Measurements from ENCODE around the gene CXorf38.
"Not testable (repeated sequence)": the region's sequence is repeated elsewhere in the genome, so short reads cannot be mapped to it uniquely, and the experiment has no call there.

Gene CXorf38

DNA sequence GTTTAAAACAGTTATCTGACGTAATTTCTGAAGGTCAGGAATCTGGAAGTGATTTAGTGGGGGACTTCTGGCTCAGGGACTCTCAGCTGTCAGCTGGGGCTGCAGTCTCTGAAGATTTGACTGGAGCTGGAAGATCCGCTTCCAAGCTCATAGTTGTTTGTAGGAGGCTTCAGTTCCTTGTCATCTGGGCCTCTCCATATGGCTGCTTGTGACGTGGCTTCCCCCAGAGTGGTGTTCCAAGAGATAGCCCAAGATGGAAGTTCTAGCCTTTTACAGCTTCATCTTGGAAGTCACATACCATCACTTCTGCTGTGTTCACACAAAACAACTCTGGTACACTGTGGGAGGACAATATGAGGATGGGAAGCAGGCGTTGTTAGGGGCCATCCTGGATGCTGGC is 22.1 kb downstream of the CXorf38 start:
- DNase-seq = no peak

DNA sequence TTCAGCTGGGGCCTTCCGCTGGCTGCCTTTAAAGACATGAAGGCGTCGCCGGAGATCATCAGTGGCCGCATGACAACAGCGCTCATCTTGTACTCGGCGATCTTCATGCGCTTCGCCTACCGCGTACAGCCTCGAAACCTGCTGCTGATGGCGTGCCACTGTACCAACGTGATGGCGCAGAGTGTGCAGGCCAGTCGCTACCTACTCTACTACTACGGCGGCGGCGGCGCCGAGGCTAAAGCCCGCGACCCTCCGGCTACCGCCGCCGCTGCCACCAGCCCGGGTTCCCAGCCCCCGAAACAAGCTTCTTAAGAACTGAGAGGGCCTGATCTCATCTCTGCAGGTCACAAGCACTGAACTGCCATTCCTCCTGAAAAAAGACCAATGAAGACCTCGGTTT is 23.7 kb downstream of the CXorf38 start:
- no peak for DNase-seq

DNA sequence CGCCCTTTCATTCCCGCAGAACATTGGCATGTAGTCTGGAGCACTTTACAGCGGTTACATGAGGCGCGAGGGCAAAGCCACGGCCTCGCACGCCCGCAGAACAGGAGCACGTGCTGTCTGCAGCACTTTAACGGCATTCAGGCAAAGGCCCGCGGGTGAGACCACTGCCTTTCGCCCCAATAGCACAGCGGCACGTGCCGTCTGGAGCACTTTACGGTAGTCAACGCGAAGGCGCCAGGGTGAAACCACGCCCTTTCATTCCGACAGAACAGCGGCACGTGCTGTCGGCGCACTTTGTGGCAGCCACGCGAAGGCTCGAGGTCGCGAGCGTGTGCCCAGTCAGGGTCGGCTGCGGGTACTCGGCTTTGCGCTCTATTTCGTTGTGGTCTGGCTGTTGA is 24.2 kb downstream of the CXorf38 start, which contains the start of gene MPC1L:
Gene MPC1L (plus strand): TSS at position 290 of the 398 bp plus-strand sequence. CDS start 138 bp downstream, outside the sequence.
- DNase-seq = no peak

DNA sequence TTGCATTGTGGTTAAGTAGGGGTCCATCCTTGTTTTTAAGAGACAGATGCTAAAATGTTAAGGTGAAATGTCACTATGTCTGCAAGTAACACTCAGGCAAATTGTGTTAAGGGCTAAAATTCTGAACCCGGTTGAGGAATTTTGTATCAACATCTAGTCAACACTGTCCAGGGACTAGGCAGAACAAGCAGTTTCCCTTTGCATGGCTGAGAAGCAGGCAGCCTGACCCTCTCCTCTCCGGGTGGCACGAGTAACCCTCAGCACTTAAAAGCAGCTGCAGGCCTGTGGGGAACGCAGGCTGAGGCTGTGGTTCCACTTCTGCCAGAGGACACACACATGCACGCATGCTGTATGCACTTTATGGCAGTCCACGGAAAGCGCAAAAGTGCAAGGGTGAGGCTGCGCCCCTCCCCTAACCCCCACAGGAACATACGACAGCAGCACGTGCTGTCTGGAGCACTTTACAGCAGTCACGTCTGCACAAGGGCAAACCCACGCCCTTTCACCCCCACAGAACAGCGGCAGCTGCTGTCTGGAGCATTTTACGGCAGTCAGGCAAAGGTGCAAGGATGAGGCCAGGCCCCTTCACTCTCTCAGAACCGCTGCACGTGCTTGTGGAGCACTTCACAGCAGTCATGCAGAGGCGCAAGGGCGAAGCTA is 24.8 kb downstream of the CXorf38 start:
- no peak for DNase-seq

DNA sequence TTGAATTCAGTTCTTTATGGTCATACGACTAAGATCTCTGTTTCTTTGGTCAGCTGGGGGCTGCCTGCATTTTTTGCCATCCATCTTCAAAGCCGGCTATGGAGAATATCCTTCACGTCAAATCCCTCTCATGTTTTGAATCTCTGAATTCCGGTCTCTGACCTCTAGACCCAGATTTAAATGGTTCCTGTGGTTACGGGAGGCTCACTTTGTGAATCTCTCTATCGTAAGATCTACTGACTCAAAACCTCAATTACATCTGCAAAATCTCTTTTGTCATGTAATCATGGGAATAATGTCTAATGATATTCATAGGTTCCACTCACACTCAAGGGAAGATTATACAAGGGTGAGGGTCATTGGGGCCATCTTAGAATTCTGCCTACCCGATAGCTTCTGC is 29.8 kb downstream of the CXorf38 start:
- no peak for DNase-seq

DNA sequence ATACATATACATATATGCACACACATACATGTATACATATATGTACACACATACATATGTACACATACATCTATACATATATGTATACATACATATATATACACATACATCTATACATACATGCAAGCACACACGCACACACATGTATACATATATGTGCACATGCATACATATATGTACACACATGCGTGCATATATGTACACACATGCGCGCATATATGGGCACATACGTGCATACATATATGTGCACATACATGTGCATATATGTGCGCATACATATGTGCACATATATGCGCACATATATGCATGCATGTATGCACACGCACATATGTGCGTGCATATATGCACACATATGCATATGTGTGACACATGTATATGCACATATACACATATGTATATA is 31.4 kb downstream of the CXorf38 start:
- no peak for DNase-seq

DNA sequence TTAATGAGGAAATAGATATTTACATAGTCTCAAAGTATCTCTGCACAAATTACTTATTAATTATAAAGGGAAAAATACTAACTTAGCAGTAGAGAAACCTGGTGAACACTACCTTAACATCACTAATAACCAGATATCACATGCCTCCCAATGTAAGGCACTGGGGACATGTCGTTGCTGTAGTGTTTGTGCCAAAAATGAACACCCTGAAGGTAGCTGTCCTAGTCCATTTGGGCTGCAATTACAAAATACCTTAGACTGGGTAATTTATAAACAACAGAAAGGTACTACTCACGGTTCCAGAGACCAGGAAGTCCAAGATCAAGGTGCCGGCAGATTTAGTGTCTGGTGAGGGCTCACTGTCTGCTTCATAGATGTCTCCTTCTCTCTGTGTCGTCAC is 34.9 kb downstream of the CXorf38 start:
- DNase-seq = no peak

DNA sequence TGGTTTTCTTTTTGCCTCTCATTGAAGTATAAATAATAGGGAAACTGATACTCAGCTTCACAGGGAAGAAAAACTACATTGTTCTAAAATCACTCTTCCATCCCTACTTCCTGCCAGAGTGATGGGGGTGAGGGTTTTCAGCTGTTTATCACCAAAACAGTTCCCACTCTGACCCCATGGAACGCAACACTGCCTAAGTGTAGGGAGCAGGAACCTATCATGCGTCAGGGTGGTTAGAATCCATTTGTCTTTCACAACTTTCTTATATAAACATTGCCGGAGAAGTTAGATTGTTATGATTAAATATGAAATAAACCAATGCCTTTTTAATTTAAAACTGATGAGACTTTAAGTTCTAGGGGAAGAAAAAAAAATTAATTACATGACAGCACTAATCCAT is 40.0 kb downstream of the CXorf38 start:
- no peak for DNase-seq

DNA sequence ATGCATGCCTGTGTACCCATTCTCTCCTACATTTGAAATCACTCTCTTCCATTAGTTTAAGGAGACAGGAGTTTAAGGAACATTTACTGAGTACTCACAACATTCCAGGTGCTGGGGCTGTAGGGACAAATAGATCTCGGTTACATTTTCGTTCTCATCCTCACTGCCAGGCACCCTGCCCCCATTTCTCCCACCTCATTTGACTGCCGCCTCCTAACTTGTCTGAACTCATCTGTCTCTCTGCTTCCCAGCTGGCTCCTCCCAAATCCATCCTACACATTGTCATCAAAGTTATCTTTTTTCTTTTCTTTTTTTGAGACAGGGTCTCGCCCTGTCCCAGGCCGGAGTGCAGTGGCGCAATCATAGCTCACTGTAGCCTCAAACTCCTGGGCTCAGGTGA is 43.9 kb downstream of the CXorf38 start:
- DNase-seq = no peak

DNA sequence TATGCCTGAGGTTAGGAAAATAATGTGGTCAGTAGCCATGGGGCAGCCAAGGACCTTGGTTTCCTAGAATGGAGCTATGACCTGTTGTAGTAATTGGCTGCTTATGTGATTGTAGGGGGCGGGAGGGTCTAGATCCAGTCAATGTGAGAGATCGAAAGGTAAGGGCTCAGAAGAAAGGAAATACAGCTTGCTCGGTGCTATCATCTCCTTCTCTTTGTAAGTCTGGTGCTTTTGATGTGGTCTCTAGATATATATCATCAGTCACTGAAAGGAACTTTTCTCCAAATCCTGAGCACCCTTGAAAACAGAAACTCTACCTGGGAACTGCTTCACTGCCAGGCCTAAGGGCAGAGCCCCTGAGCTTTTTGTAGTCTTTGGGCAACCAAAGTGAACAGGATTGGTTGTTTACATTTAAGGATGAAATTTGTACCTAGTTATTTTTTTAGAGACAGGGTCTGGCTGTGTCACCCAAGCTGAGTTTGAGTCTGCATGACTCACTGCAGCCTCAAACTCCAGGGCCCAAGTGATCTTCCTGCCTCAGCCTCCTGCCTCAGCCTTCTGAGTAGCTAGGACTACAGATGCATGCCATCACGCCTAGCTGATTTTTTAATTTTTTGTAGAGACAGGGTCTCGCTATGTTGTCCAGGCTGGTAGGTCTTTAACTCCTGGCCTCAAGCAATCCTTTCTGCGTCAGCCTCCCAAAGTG is 57.6 kb downstream of the CXorf38 start:
- not testable (repeated sequence) for DNase-seq

DNA sequence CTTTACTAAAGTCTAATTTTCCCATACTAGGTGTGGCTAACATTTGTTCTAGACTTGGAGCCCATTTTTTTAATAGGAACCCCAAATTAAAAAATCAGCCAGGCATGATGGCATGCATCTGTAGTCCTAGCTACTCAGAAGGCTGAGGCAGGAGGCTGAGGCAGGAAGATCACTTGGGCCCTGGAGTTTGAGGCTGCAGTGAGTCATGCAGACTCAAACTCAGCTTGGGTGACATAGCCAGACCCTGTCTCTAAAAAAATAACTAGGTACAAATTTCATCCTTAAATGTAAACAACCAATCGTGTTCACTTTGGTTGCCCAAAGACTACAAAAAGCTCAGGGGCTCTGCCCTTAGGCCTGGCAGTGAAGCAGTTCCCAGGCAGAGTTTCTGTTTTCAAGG is 59.7 kb downstream of the CXorf38 start:
- DNase-seq = not testable (repeated sequence)

DNA sequence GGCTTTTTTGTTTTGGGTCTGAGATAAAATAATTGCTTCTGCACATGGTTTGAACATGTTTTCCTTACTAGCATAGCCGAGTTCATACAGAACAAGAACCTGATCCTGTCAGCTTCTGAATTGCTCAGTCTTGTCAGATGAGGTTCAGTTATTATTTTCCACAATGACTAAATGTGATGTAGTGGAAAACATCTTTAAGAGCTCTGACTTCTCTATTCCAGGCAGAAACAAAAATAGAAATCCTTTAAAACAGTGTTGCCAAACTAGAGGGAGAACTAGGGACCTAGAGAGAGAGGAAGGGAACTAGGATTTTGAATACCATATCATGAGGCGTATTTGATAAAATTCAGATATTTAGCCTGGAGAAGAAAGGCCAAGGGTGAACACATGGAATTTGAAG is 64.5 kb downstream of the CXorf38 start:
- no peak for DNase-seq

DNA sequence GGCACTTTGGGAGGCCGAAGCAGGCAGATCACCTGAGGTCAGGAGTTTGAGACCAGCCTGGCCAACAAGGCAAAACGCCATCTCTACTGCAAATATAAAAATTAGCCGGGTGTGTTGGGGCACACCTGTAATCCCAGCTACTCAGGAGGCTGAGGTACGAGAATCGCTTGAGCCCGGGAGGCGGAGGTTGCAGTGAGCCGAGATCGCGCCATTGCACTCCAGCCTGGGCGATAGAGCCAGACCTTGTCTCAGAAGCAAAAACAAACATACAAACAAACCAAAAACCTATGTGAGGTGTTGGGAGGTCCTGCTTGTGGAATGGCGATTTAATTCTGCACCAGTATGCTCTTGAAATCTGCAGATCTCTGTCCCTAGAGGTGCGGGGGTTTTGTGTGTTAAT is 65.2 kb downstream of the CXorf38 start:
- not testable (repeated sequence) for DNase-seq

DNA sequence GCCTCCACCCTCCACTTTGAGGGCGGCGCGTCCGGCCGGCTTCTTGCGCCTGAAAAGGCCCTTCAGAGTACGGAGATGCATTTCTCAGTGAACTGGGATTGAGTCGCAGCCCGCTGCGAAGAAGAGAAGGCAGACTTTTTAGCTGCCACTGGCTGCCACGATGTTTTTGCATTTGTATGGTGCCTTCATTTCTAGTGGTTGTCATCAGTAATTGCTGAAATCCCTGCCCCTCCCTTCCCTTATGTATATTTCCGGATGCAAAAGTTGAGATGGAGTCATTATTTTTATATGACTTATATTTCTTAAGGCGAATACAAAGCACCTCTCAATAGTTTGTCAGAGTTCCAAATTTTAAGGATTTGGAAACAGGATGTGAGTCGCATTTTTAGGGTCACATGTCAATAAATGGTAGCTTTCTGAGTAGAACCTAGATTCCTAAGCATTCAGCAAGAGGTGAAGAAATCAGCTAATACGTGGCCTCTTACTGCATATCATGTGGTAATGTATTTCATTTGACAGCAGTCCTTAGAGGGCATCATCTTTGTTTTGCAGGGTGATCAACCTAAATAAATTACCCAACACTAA is 65.9 kb downstream of the CXorf38 start:
- peak; percentile 30 for DNase-seq

DNA sequence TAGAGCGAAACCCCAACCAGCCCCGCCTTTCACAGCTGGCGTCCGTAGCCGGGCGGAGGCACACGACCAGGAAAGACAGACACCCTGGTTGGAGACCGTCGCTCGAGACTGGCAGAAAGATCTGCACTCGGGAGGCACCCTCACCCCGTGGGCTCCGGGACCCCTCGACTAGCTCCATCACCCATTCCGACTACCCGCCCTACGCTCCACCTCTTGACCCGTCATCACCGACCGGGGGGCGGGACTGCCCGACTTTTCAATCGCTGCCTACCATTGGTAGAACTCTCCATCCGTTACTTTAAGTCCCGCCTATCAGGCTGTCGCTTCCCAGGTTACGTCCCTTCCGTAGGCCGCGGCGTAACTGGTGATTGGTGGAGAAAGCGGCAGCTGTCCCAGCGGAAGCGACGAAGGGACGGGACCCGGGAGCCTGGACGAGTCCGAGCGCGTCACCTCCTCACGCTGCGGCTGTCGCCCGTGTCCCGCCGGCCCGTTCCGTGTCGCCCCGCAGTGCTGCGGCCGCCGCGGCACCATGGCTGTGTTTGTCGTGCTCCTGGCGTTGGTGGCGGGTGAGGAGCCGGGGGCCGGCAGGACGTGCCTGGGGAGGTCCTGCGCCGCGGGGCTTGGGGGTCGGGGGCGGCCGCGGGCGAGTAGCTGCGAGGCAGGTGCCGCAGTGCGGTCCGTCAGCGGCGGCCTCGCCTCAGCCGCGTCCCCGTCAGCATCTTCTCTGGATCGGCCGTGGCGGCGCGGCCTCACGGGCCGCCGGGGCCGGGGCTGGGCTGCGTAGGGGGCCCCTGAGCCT is 66.6 kb downstream of the CXorf38 start, which contains the start of gene ATP6AP2:
Gene ATP6AP2 (plus strand): TSS at position 434 of the 799 bp plus-strand sequence. CDS start 96 bp downstream, at position 530.
- peak; percentile 97 for DNase-seq

DNA sequence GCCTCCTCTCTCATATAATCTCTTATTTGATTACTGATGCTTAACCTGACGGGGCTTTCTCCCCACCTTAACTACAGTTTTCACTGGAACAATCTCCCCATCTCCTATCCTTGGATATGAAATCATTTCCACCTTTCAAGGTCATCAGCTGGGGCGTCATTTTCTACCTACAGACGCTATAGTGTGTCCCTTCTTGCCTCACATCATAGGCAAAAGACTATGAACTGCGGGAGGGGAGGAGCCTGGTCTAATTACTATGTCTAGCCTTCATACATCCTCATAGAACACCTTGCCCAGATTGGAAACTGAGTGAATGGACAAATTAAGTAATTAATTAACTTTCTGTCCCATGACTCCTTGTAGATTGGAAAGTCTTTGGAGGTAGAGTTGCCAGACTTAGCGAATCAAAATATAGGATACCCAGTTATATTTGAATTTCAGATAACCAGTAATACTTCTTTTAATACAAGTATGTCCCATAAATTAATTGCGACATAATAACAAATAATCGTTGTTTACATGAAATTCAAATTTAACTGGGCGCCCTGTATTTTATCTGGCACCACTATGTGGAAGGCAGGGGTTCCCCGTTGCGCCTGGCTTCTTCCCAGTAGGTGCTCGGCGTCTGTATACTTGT is 67.3 kb downstream of the CXorf38 start:
- no peak for DNase-seq

DNA sequence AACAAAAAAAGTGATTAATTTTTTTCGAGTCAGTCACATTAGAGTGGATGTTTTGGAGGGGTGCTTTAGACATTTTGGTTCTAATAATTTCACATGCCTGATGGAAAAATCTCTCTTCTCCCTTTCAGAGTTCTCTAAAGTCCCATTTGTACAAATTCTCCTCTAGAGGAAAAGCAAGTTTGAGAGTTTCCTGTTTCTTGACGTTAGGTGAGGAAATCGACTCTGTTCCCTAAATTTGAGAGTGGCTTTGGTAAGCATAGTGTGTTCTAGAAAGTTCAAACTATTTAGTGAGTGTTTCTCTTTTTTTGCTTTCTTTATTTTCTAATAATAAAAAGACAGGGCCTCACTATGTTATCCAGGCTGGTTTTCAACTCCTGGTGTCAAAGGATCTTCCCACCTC is 68.2 kb downstream of the CXorf38 start:
- no peak for DNase-seq

DNA sequence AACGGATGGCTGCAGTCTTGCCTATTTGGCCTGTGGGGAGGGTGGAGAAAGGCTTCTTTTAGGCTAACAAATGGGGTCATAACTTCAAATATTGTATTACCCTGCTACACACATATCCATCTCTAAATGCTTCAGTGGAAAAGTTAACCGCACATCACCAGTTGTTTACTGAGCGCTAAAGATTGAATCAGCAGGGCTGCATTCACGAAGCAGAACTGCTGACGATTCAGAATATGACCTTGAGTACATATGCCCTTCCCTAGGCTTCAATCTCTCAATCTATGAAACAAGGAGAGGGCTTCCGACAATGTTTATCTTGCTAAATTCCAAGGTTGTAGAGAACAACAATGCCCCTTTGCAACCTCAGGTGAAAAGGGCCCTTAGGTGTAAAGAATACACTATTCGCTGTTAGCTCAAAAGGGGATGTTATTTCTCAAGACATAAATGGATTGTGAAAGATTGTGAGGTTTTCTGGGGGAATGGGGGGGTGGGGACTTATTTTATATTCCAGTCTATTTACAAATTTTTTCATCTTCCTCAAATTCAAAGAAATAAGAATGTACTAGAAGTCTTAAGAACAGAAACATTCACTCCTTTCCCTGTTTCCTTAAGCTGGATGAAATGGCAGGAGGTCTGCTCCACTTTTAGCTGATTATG is 69.2 kb downstream of the CXorf38 start:
- DNase-seq = peak; percentile 35

Measured in hematopoietic multipotent progenitor cell treated with erythropoietin and hydrocortisone succinate and interleukin-3 and kit ligand, for 4 days (in vitro differentiated cells).